ENCODE data around the gene ZNF709.

Gene ZNF709

GRCh38 chr19:12411893-12412292, 72.7 kb downstream of the ZNF709 start:
- no peak for DNase-seq (ENCODE audit: low read depth)
- TF ChIP-seq CTCF (IDR thresholded peaks at IDR 0.05; ENCODE audit: control insufficient read depth, extremely low read depth, insufficient read depth) = no peak
- H3K4me3 ChIP-seq (ENCODE audit: low read depth, low read length) = no peak overlapping the region
